HCT116 (cell line): ENCODE measurements around the gene CCDC184. TPM values are rescaled to one million over a fixed set of nuclear protein-coding genes. Genes with fewer than 3 reads are reported as not detected.

ENCODE experiments used
- ATAC-seq: fragments of 200-7000 bp; cut with Tn5 transposase; 2 replicates; pipeline ENCODE4 v1.9.1; 2020; ENCODE audit warnings: mild to moderate bottlenecking, moderate library complexity
- BruUV-seq: library from RNA; stranded (reverse); fragments of 400-500 nt; replicated peaks from 2 replicates; lab custom pipeline; 2021; lab: Mats Ljungman, UMichigan
- CTCF ChIA-PET: fragments of 300-600 bp; sonication (Branson Sonifier 250); formaldehyde crosslinking; loops from one replicate; lab custom pipeline; 2021; ENCODE audit warnings: antibody characterized with exemption; lab: Charles Lee
- POLR2A ChIA-PET: fragments of 300-600, 350-600 bp; sonication (Branson Sonifier 250); formaldehyde crosslinking; loops from one replicate; lab custom pipeline; 2021; ENCODE audit warnings: antibody characterized with exemption; lab: Charles Lee
- RAD21 ChIA-PET, 2 experiments: fragments of 300-600 bp; sonication (Branson Sonifier 250); formaldehyde crosslinking; loops; one replicate each; lab custom pipeline; 2023; ENCODE audit warnings: low total read pairs in 2 of 2; ENCODE audit not compliant: uncharacterized antibody in 2 of 2, unreplicated experiment in 2 of 2, low non-redundant PET in 1 of 2; lab: Charles Lee
- DNase-seq: peaks from one replicate; pipeline ENCODE4 v3.0.0-alpha.2; 2010; ENCODE audit warnings: low read depth, low spot score
- H2AFZ ChIP-seq: fragments of 200-600 bp; shearing (Covaris generic), sonication (generic); 2 replicates; pipeline ENCODE4 v1.6.1; 2017; ENCODE audit warnings: low read depth, mixed run types, mixed read lengths, antibody characterized with exemption, low read length; ENCODE audit not compliant: poor library complexity, severe bottlenecking
- H3K27ac ChIP-seq: 2 replicates; pipeline ENCODE4 v1.5.1; 2012; ENCODE audit warnings: low read depth, low read length
- H3K27me3 ChIP-seq: fragments of 200-600 bp; sonication (generic); 2 replicates; pipeline ENCODE4 v1.6.1; 2016; ENCODE audit warnings: mixed run types, low read length, mixed read lengths; ENCODE audit not compliant: insufficient read depth
- H3K36me3 ChIP-seq, 2 experiments: fragments of 200-500 bp in 1 of 2; fragments of 200-600 bp in 1 of 2; sonication (Bioruptor generic) in 1 of 2; sonication (generic) in 1 of 2; 2 replicates each; pipeline versions ENCODE4 v1.5.1 to v1.6.1; 2014 to 2016; ENCODE audit warnings: low read length in 2 of 2, inconsistent platforms in 1 of 2, mixed read lengths in 1 of 2, mixed run types in 1 of 2; ENCODE audit not compliant: insufficient read depth in 2 of 2, control insufficient read depth in 1 of 2
- H3K4me1 ChIP-seq, 2 experiments: fragments of 200-600 bp in 1 of 2; sonication (generic) in 1 of 2; 2 replicates each; pipeline versions ENCODE4 v1.5.1 to v1.6.1; 2012 to 2017; ENCODE audit warnings: low read length in 2 of 2, inconsistent platforms in 1 of 2, mild to moderate bottlenecking in 1 of 2, mixed read lengths in 1 of 2, mixed run types in 1 of 2, moderate library complexity in 1 of 2; ENCODE audit not compliant: insufficient read depth in 2 of 2, control insufficient read depth in 1 of 2
- H3K4me2 ChIP-seq: fragments of 200-600 bp; sonication (generic); 2 replicates; pipeline ENCODE4 v1.6.1; 2017; ENCODE audit warnings: mixed run types, low read length, mixed read lengths
- H3K4me3 ChIP-seq, 2 experiments: fragments of 200-600 bp in 1 of 2; sonication (generic) in 1 of 2; replicated peaks in 1 of 2; 2 replicates each; pipeline ENCODE4 v1.5.1; 2011 to 2016; ENCODE audit warnings: low read length in 2 of 2, control low read depth in 1 of 2, low read depth in 1 of 2, mild to moderate bottlenecking in 1 of 2, mixed read lengths in 1 of 2, mixed run types in 1 of 2
- H3K79me2 ChIP-seq: fragments of 200-600 bp; sonication (generic); 2 replicates; pipeline ENCODE4 v1.6.1; 2017; ENCODE audit warnings: mild to moderate bottlenecking, mixed run types, low read length, moderate library complexity, mixed read lengths; ENCODE audit not compliant: insufficient read depth
- H3K9ac ChIP-seq: fragments of 200-600 bp; sonication (generic); 2 replicates; pipeline ENCODE4 v1.6.1; 2016; ENCODE audit warnings: low read length, mixed read lengths
- H3K9me2 ChIP-seq: fragments of 200-600 bp; sonication (generic), shearing (Covaris generic); 2 replicates; pipeline ENCODE4 v1.6.1; 2017; ENCODE audit warnings: mixed run types, mild to moderate bottlenecking, moderate library complexity; ENCODE audit not compliant: insufficient read depth
- H3K9me3 ChIP-seq, 2 experiments: fragments of 200-500 bp in 1 of 2; fragments of 200-600 bp in 1 of 2; sonication (Bioruptor generic) in 1 of 2; sonication (generic) in 1 of 2; 2 replicates each; pipeline ENCODE4 v1.6.1; 2014 to 2017; ENCODE audit warnings: low read length in 2 of 2, mixed read lengths in 2 of 2, inconsistent platforms in 1 of 2, low read depth in 1 of 2, mild to moderate bottlenecking in 1 of 2, mixed run types in 1 of 2, moderate library complexity in 1 of 2; ENCODE audit not compliant: control insufficient read depth in 1 of 2, insufficient read depth in 1 of 2
- H4K20me1 ChIP-seq: fragments of 200-600 bp; sonication (generic), shearing (Covaris generic); 2 replicates; pipeline ENCODE4 v1.6.1; 2017; ENCODE audit warnings: mixed run types, mild to moderate bottlenecking, moderate library complexity; ENCODE audit not compliant: insufficient read depth
- ATF3 ChIP-seq: IDR thresholded peaks from 2 replicates; pipeline ENCODE4 v1.6.1; 2012
- CBX3 ChIP-seq: IDR thresholded peaks from 2 replicates; pipeline ENCODE4 v1.6.1; 2012; ENCODE audit warnings: low read depth
- CEBPB ChIP-seq: IDR thresholded peaks from 2 replicates; pipeline ENCODE4 v1.6.1; 2012; ENCODE audit warnings: low read depth
- CTCF ChIP-seq, 3 experiments: fragments of 200-600 bp in 1 of 3; sonication (generic) in 1 of 3; IDR thresholded peaks in 2 of 3; conservative IDR thresholded peaks in 1 of 3; 2 replicates each; pipeline ENCODE4 v1.5.1; 2012 to 2017; ENCODE audit warnings: low read depth in 2 of 3, low read length in 2 of 3, antibody characterized with exemption in 1 of 3, borderline replicate concordance in 1 of 3, control low read depth in 1 of 3, mild to moderate bottlenecking in 1 of 3, mixed read lengths in 1 of 3, mixed run types in 1 of 3, moderate library complexity in 1 of 3; ENCODE audit not compliant: insufficient read depth in 1 of 3
- EGR1 ChIP-seq: IDR thresholded peaks from 2 replicates; pipeline ENCODE4 v1.6.1; 2012; ENCODE audit warnings: low read depth
- ELF1 ChIP-seq: IDR thresholded peaks from 2 replicates; pipeline ENCODE4 v1.6.1; 2012; ENCODE audit warnings: low read depth, borderline replicate concordance
- EZH2 ChIP-seq: fragments of 200-600 bp; sonication (generic); IDR thresholded peaks from 2 replicates; pipeline ENCODE4 v1.6.1; 2017; ENCODE audit warnings: antibody characterized with exemption, mixed run types
- EZH2phosphoT487 ChIP-seq: fragments of 200-600 bp; IDR thresholded peaks from 2 replicates; pipeline ENCODE4 v1.6.1; 2018; ENCODE audit warnings: antibody characterized with exemption, borderline replicate concordance
- JUND ChIP-seq: IDR thresholded peaks from 2 replicates; pipeline ENCODE4 v1.6.1; 2012
- MAX ChIP-seq: IDR thresholded peaks from 2 replicates; pipeline ENCODE4 v1.6.1; 2012
- POLR2A ChIP-seq: IDR thresholded peaks from 2 replicates; pipeline ENCODE4 v1.7.0; 2011; ENCODE audit warnings: borderline replicate concordance; ENCODE audit not compliant: insufficient read depth, insufficient read length; ENCODE audit errors: extremely low read depth
- POLR2AphosphoS5 ChIP-seq: IDR thresholded peaks from 2 replicates; pipeline ENCODE4 v1.6.1; 2011; ENCODE audit warnings: mild to moderate bottlenecking, low read depth, low read length, moderate library complexity
- SIN3A ChIP-seq: IDR thresholded peaks from 2 replicates; pipeline ENCODE4 v1.6.1; 2012; ENCODE audit warnings: low read depth
- SP1 ChIP-seq: IDR thresholded peaks from 2 replicates; pipeline ENCODE4 v1.6.1; 2012; ENCODE audit warnings: low read depth
- SRF ChIP-seq: IDR thresholded peaks from 2 replicates; pipeline ENCODE4 v1.6.1; 2012; ENCODE audit warnings: low read depth
- TCF7L2 ChIP-seq: IDR thresholded peaks from 2 replicates; pipeline ENCODE4 v1.7.0; 2011; ENCODE audit warnings: borderline replicate concordance, inconsistent platforms; ENCODE audit not compliant: insufficient read depth, insufficient read length; ENCODE audit errors: extremely low read depth
- YY1 ChIP-seq: IDR thresholded peaks from 2 replicates; pipeline ENCODE4 v1.6.1; 2011; ENCODE audit warnings: low read length, low read depth, moderate library complexity, mild to moderate bottlenecking; ENCODE audit not compliant: insufficient replicate concordance; ENCODE audit errors: extremely low read depth
- ZBTB33 ChIP-seq: IDR thresholded peaks from 2 replicates; pipeline ENCODE4 v1.6.1; 2011; ENCODE audit warnings: mild to moderate bottlenecking, low read length, moderate library complexity; ENCODE audit not compliant: insufficient replicate concordance; ENCODE audit errors: extremely low read depth
- ZFX ChIP-seq: fragments of 450-650 bp; IDR thresholded peaks from 2 replicates; pipeline ENCODE4 v1.6.1; 2017
- ZNF274 ChIP-seq: fragments of 200-500 bp; sonication (Bioruptor generic); IDR thresholded peaks from 2 replicates; pipeline ENCODE4 v1.6.1; 2014; ENCODE audit warnings: mild to moderate bottlenecking, low read depth, low read length, inconsistent platforms
- intact Hi-C: fragments of 100-400 bp; cut with micrococcal nuclease; formaldehyde crosslinking; loops from 2 replicates; pipeline ENCODE4 v1.10.0; 2022
- total RNA-seq: library from RNA; stranded (reverse); gene quantifications from one replicate; pipeline ENCODE4 v1.2.1, GENCODE V29; 2021; ENCODE audit not compliant: unreplicated experiment

Gene CCDC184
- total RNA-seq, 1 experiment from 2014 or later, result 0.34 TPM

- BruUV-seq, result no TSS peak
Measured at GRCh38 chr12:48198985-48199384, 15.5 kb downstream of the CCDC184 start.

More at GRCh38 chr12:48198985-48199384, 15.5 kb downstream of the CCDC184 start:
- Histone ChIP-seq H3K9me2 (no peaks in the 10 kb centered on the region), H3K4me2 (peak overlapping the region; percentile 96), H3K36me3 (no peaks in the 10 kb centered on the region), H3K9me3 (no peaks in the 10 kb centered on the region), H2AFZ (no peak overlapping the region), H3K9ac (no peak overlapping the region; the same call in 1 of the 2 replicates), H4K20me1 (no peaks in the 10 kb centered on the region), H3K79me2 (no peaks in the 10 kb centered on the region), H3K27me3 (no peaks in the 10 kb centered on the region), H3K4me3 (peak overlapping the region; percentile 54 to 69), H3K4me1 (peaks cover 10 to 20% of the 10 kb centered on the region in 2 experiments; a peak in 3 of 4 replicates), H3K27ac (no peak overlapping the region)
- RAD21 ChIA-PET, result no interaction called here
- CTCF ChIA-PET, result interaction anchor here (0.8 to 2.4 kb wide), 2 partner anchors 13 to 16 kb away, joined by 3 to 7 read pairs; no protein-coding TSS in a partner anchor
- no peak for DNase-seq
- POLR2A ChIA-PET, result interaction anchor here (0.9 kb wide), 1 partner anchor 294 kb away, joined by 5 read pairs; the partner anchor contains the start of gene VDR
- no peak for ATAC-seq
- intact Hi-C loops, result loop anchor here (5.0 to 10.0 kb wide), 2 partner anchors 153 to 256 kb away; partner anchors contain the start of gene ZNF641
- no peak for TF ChIP-seq ZFX
- TF ChIP-seq SIN3A, result no peak
- TF ChIP-seq SP1, result no peak
- no peak for TF ChIP-seq EGR1
- TF ChIP-seq EZH2, result no peak
- TF ChIP-seq ZBTB33, result no peak
- TF ChIP-seq POLR2AphosphoS5, result no peak
- TF ChIP-seq ZNF274, result no peak
- TF ChIP-seq TCF7L2, result no peak
- no peak for TF ChIP-seq YY1
- TF ChIP-seq ELF1, result no peak
- no peak for TF ChIP-seq CTCF (IDR thresholded peaks at IDR 0.05 in 2 of 3, conservative IDR thresholded peaks at IDR 0.05 in 1 of 3; ENCODE audit: borderline replicate concordance in 1 of 3, insufficient read depth in 1 of 3, low read depth in 2 of 3, low read length in 2 of 3)
- no peak for TF ChIP-seq MAX
- no peak for TF ChIP-seq CEBPB
- no peak for TF ChIP-seq ATF3
- TF ChIP-seq POLR2A, result no peak
- TF ChIP-seq CBX3, result no peak
- no peak for TF ChIP-seq EZH2phosphoT487
- TF ChIP-seq SRF, result no peak
- no peak for TF ChIP-seq JUND
- TF ChIP-seq, all 23 proteins: peak for 0
